DND-41 (cell line): ENCODE results near the gene ARMC2.
A peak's percentile ranks its signal among the peaks of the same experiment; 100 is the strongest.
"Not testable (repeated sequence)": the region's sequence is repeated elsewhere in the genome, so short reads cannot be mapped to it uniquely, and the experiment has no call there.

Experiments used
- ATAC-seq: fragments of 200-7000 bp; cut with Tn5 transposase; 3 replicates; pipeline ENCODE4 v1.9.1; 2021; ENCODE audit warnings: low read depth; ENCODE audit not compliant: insufficient read depth
- DNase-seq: peaks from one replicate; pipeline ENCODE4 v3.0.0-alpha.2; 2020
- H2AFZ ChIP-seq: 2 replicates; pipeline ENCODE4 v1.6.0; 2012; ENCODE audit warnings: low read depth, low read length
- H3K27ac ChIP-seq: 2 replicates; pipeline ENCODE4 v1.5.1; 2012; ENCODE audit warnings: low read length, inconsistent platforms
- H3K27me3 ChIP-seq: fragments of 200-600 bp; sonication (generic); 2 replicates; pipeline ENCODE4 v1.6.0; 2012; ENCODE audit warnings: low read length, mild to moderate bottlenecking, inconsistent platforms; ENCODE audit not compliant: insufficient read depth, poor library complexity
- H3K36me3 ChIP-seq: 2 replicates; pipeline ENCODE4 v1.5.1; 2012; ENCODE audit warnings: low read length, inconsistent platforms; ENCODE audit not compliant: insufficient read depth
- H3K4me1 ChIP-seq: 2 replicates; pipeline ENCODE4 v1.5.1; 2012; ENCODE audit warnings: mild to moderate bottlenecking, low read length; ENCODE audit not compliant: insufficient read depth
- H3K4me2 ChIP-seq: 2 replicates; pipeline ENCODE4 v1.6.0; 2012; ENCODE audit warnings: mild to moderate bottlenecking, moderate library complexity, low read length, inconsistent platforms; ENCODE audit not compliant: insufficient read depth
- H3K4me3 ChIP-seq, 2 experiments: fragments of 200-600 bp in 1 of 2; shearing (Covaris generic) in 1 of 2; 2 replicates each; pipeline ENCODE4 v1.5.1; 2012 to 2016; ENCODE audit warnings: inconsistent platforms in 2 of 2, low read length in 2 of 2, mild to moderate bottlenecking in 2 of 2, low read depth in 1 of 2, moderate library complexity in 1 of 2
- H3K79me2 ChIP-seq: 2 replicates; pipeline ENCODE4 v1.6.0; 2012; ENCODE audit warnings: low read length, inconsistent platforms; ENCODE audit not compliant: insufficient read depth
- H3K9ac ChIP-seq: 2 replicates; pipeline ENCODE4 v1.6.0; 2012; ENCODE audit warnings: low read depth, mild to moderate bottlenecking, inconsistent platforms, low read length, moderate library complexity
- H3K9me3 ChIP-seq: 2 replicates; pipeline ENCODE4 v1.5.1; 2012; ENCODE audit warnings: low read length, moderate library complexity, mild to moderate bottlenecking, inconsistent platforms; ENCODE audit not compliant: insufficient read depth, severe bottlenecking
- H4K20me1 ChIP-seq: 2 replicates; pipeline ENCODE4 v1.6.0; 2012; ENCODE audit warnings: low read length; ENCODE audit not compliant: insufficient read depth
- CTCF ChIP-seq: IDR thresholded peaks from 2 replicates; pipeline ENCODE4 v1.5.1; 2012; ENCODE audit warnings: borderline replicate concordance, low read length, moderate library complexity, mild to moderate bottlenecking; ENCODE audit not compliant: poor library complexity, severe bottlenecking; ENCODE audit errors: extremely low read depth
- EZH2 ChIP-seq: IDR thresholded peaks from 3 replicates; pipeline ENCODE4 v1.6.1; 2012; ENCODE audit warnings: borderline replicate concordance, low read depth, mild to moderate bottlenecking, moderate library complexity, low read length, inconsistent platforms; ENCODE audit not compliant: severe bottlenecking

ARMC2 gene

GRCh38 chr6:108851756-108852155, 3.5 kb downstream of the ARMC2 start:
- no peak overlapping the region for H3K27ac ChIP-seq
- H3K36me3 ChIP-seq: peaks cover 20% of the 10 kb centered on the region
- H3K4me2 ChIP-seq: no peak overlapping the region
- DNase-seq (no peak), ATAC-seq (no peak)
- H3K79me2 ChIP-seq: peaks cover 3% of the 10 kb centered on the region
- TF ChIP-seq CTCF (no peak), EZH2 (no peak)
- H4K20me1 ChIP-seq: no peaks in the 10 kb centered on the region
- H3K4me1 ChIP-seq: peaks cover 19% of the 10 kb centered on the region
- H3K4me3 ChIP-seq: no peak overlapping the region
- no peak overlapping the region for H2AFZ ChIP-seq
- no peaks in the 10 kb centered on the region for H3K27me3 ChIP-seq
- H3K9me3 ChIP-seq: peaks cover 4% of the 10 kb centered on the region
- H3K9ac ChIP-seq: no peak overlapping the region

- H3K4me1 ChIP-seq: peaks cover 10% of the 10 kb centered on the region
- no peak for ATAC-seq
- no peak overlapping the region for H3K4me2 ChIP-seq
Observed at GRCh38 chr6:108853077-108853476, 4.9 kb downstream of the ARMC2 start.

GRCh38 chr6:108862479-108863191, 14.4 kb downstream of the ARMC2 start:
- H3K27ac ChIP-seq: no peak overlapping the region
- H4K20me1 ChIP-seq: no peaks in the 10 kb centered on the region
- H3K4me2 ChIP-seq: no peak overlapping the region
- DNase-seq: no peak
- H3K36me3 ChIP-seq: peaks cover 13% of the 10 kb centered on the region; the same call in 1 of the 2 replicates
- H3K79me2 ChIP-seq: no peaks in the 10 kb centered on the region
- ATAC-seq: no peak
- no peak overlapping the region for H3K4me3 ChIP-seq
- no peak overlapping the region for H3K9ac ChIP-seq
- TF ChIP-seq EZH2: no peak
- H3K27me3 ChIP-seq: no peaks in the 10 kb centered on the region
- no peak overlapping the region for H2AFZ ChIP-seq
- no peaks in the 10 kb centered on the region for H3K9me3 ChIP-seq
- H3K4me1 ChIP-seq: no peaks in the 10 kb centered on the region

More at GRCh38 chr6:108853077-108853476, 4.9 kb downstream of the ARMC2 start:
- DNase-seq: no peak
- Histone ChIP-seq H4K20me1 (no peaks in the 10 kb centered on the region), H3K4me3 (no peak overlapping the region), H3K27me3 (no peaks in the 10 kb centered on the region), H3K9me3 (peaks cover 10% of the 10 kb centered on the region), H2AFZ (no peak overlapping the region), H3K79me2 (peaks cover 3% of the 10 kb centered on the region), H3K36me3 (peaks cover 31% of the 10 kb centered on the region), H3K27ac (no peak overlapping the region), H3K9ac (no peak overlapping the region)
- no peak for TF ChIP-seq EZH2
- TF ChIP-seq CTCF: no peak

GRCh38 chr6:108865751-108866286, 17.6 kb downstream of the ARMC2 start:
- not testable (repeated sequence) for H2AFZ ChIP-seq, H3K27ac ChIP-seq, H3K4me1 ChIP-seq, H3K27me3 ChIP-seq, H3K79me2 ChIP-seq, H3K9me3 ChIP-seq, H3K36me3 ChIP-seq, H4K20me1 ChIP-seq, DNase-seq, H3K9ac ChIP-seq, H3K4me2 ChIP-seq, H3K4me3 ChIP-seq
- ATAC-seq: peak; percentile 33; the same call in 1 of the 3 replicates
